ENCODE data around the gene CDC42SE2. TPM values are rescaled to one million over a fixed set of nuclear protein-coding genes. Genes with fewer than 3 reads are reported as not detected.

Gene CDC42SE2
- total and polyA plus RNA-seq, 10 donors, result 49.6 to 128 (median 102) TPM

- intact Hi-C loops (cut with DNase I; ENCODE audit: low total_unique reads), result no loop called here
- 84 to 91% (median 86%) methylated on average over 4 of the region's 4 CpGs for WGBS, 5 donors
- Histone ChIP-seq H3K27ac (peak overlapping the region in 6 of 8 donors; percentile 22 to 77 (median 66)), H3K4me1 (peaks cover 11 to 66% (median 32%) of the 10 kb centered on the region in 6 donors), H3K9me3 (no peaks in the 10 kb centered on the region), H3K36me3 (no peaks in the 10 kb centered on the region), H3K4me3 (no peak overlapping the region), H3K27me3 (replicated peaks in 1 of 7) (no peaks in the 10 kb centered on the region)
- TF ChIP-seq POLR2AphosphoS5 (IDR thresholded peaks at IDR 0.05) (no peak), POLR2A (IDR thresholded peaks at IDR 0.05) (no peak)
- TF ChIP-seq, protein P1, sequence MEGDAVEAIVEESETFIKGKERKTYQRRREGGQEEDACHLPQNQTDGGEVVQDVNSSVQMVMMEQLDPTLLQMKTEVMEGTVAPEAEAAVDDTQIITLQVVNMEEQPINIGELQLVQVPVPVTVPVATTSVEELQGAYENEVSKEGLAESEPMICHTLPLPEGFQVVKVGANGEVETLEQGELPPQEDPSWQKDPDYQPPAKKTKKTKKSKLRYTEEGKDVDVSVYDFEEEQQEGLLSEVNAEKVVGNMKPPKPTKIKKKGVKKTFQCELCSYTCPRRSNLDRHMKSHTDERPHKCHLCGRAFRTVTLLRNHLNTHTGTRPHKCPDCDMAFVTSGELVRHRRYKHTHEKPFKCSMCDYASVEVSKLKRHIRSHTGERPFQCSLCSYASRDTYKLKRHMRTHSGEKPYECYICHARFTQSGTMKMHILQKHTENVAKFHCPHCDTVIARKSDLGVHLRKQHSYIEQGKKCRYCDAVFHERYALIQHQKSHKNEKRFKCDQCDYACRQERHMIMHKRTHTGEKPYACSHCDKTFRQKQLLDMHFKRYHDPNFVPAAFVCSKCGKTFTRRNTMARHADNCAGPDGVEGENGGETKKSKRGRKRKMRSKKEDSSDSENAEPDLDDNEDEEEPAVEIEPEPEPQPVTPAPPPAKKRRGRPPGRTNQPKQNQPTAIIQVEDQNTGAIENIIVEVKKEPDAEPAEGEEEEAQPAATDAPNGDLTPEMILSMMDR (IDR thresholded peaks at IDR 0.05 in 8 of 11, conservative IDR thresholded peaks at IDR 0.05 in 3 of 11), result no peak
- DNase-seq, result no peak
Measured at GRCh38 chr5:131225282-131225974, 38.4 kb upstream of the CDC42SE2 start.

DNA sequence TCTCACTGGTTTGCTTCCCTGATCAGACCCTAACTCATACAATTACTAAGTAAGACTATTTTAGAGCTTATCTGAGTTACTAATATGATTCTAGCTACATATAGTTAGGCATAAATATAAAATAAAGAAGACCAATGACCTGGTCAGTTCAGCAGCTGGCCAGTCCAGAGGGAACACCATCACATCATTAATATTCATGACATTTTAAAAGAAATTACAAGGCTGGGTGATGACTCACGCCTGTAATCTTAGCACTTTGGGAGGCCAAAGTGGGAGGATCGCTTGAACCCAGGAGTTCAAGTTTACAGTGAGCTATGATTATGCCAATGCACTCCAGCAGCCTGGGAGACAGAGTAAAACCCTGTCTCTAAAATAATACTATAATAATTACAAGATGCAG, 37.0 kb upstream of the CDC42SE2 start:
- Histone ChIP-seq H3K4me3 (no peak overlapping the region), H3K36me3 (no peaks in the 10 kb centered on the region), H3K4me1 (peaks cover 12 to 69% (median 35%) of the 10 kb centered on the region in 6 donors), H3K27ac (no peak overlapping the region), H3K27me3 (replicated peaks in 1 of 7) (no peaks in the 10 kb centered on the region), H3K9me3 (no peaks in the 10 kb centered on the region)
- TF ChIP-seq, protein P1 (IDR thresholded peaks at IDR 0.05 in 8 of 11, conservative IDR thresholded peaks at IDR 0.05 in 3 of 11), result no peak
- TF ChIP-seq POLR2A (IDR thresholded peaks at IDR 0.05), result no peak
- TF ChIP-seq POLR2AphosphoS5 (IDR thresholded peaks at IDR 0.05), result no peak
- DNase-seq, result no peak
- intact Hi-C loops (cut with DNase I; ENCODE audit: low total_unique reads), result no loop called here
- 88 to 98% (median 92%) methylated on average over 2 of the region's 2 CpGs for WGBS, 5 donors

DNA sequence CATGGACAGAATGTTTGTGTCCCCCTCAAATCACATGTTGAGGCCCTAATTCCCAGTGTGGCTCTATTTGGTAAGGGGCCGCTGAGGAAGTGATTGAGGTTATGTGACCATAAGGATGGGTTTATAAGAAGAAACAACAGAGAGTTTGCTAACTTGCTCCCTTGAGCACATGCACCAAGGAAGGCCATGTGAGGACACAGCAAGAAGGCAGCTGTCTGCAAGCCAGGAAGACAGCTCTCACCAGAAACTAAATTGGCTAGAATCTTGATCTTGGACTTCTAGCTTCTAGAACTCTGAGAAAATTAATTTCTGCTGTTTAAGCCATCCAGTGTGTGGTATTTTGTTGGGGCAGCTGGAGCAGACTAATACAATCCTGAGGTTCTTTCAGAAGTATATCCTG, 35.2 kb upstream of the CDC42SE2 start:
- Histone ChIP-seq H3K27me3 (replicated peaks in 1 of 7) (no peaks in the 10 kb centered on the region), H3K27ac (no peak overlapping the region), H3K9me3 (no peaks in the 10 kb centered on the region), H3K36me3 (no peaks in the 10 kb centered on the region), H3K4me1 (peaks cover 11 to 54% (median 31%) of the 10 kb centered on the region in 6 donors), H3K4me3 (no peak overlapping the region)
- intact Hi-C loops (cut with DNase I; ENCODE audit: low total_unique reads), result no loop called here
- no peak for TF ChIP-seq POLR2A (IDR thresholded peaks at IDR 0.05)
- no peak for TF ChIP-seq POLR2AphosphoS5 (IDR thresholded peaks at IDR 0.05)
- TF ChIP-seq, protein P1 (IDR thresholded peaks at IDR 0.05 in 8 of 11, conservative IDR thresholded peaks at IDR 0.05 in 3 of 11), result no peak
- WGBS, 5 donors, result 71 to 86% (median 82%) methylated on average over 1 of the region's 1 CpG
- no peak for DNase-seq

- intact Hi-C loops (cut with DNase I; ENCODE audit: low total_unique reads), result no loop called here
- DNase-seq, result no peak
- Histone ChIP-seq H3K9me3 (no peaks in the 10 kb centered on the region), H3K4me3 (no peak overlapping the region), H3K27me3 (replicated peaks in 1 of 7) (no peaks in the 10 kb centered on the region), H3K4me1 (peaks cover 4 to 44% (median 21%) of the 10 kb centered on the region in 6 donors), H3K36me3 (no peaks in the 10 kb centered on the region), H3K27ac (no peak overlapping the region)
- 63 to 84% (median 79%) methylated on average over 4 of the region's 4 CpGs for WGBS, 5 donors
- TF ChIP-seq, protein P1 (IDR thresholded peaks at IDR 0.05 in 8 of 11, conservative IDR thresholded peaks at IDR 0.05 in 3 of 11), result no peak
- no peak for TF ChIP-seq POLR2AphosphoS5 (IDR thresholded peaks at IDR 0.05)
- TF ChIP-seq POLR2A (IDR thresholded peaks at IDR 0.05), result no peak
Measured at GRCh38 chr5:131229623-131230022, 34.2 kb upstream of the CDC42SE2 start.

Measured in spleen (tissue), 11 donors.